Measurements from ENCODE around the gene THNSL1.
"Not testable (repeated sequence)": the region's sequence is repeated elsewhere in the genome, so short reads cannot be mapped to it uniquely, and the experiment has no call there.

The THNSL1 gene

DNA sequence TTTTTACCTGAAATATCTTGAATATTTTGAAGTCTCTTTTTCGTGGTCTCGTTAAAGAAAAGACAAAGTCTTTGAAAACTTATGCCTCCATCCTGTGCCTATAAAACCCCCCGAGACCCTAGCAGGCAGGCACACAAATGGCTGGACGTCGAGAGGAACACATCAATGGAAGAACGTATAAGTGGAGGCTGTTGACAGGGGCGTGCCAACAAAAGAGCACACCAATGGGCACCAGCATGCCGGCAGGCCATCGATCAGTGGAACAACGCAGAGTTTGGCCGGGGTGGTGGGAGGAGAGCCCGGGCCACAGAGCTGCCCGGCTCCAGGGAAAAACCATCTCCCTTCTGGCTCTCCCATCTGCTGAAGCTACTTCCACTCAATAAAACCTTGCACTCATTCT is 25.1 kb upstream of the THNSL1 start:
- no peaks in the 10 kb centered on the region for H3K36me3 ChIP-seq (ENCODE audit: control insufficient read depth, insufficient read depth, low read length)
- peaks cover 1% of the 10 kb centered on the region; the same call in 1 of the 2 replicates for H3K27me3 ChIP-seq (replicated peaks; ENCODE audit: control insufficient read depth, insufficient read depth, low read length)
- DNase-seq (ENCODE audit: extremely low read depth, insufficient read length), result no peak
- TF ChIP-seq, protein P1, sequence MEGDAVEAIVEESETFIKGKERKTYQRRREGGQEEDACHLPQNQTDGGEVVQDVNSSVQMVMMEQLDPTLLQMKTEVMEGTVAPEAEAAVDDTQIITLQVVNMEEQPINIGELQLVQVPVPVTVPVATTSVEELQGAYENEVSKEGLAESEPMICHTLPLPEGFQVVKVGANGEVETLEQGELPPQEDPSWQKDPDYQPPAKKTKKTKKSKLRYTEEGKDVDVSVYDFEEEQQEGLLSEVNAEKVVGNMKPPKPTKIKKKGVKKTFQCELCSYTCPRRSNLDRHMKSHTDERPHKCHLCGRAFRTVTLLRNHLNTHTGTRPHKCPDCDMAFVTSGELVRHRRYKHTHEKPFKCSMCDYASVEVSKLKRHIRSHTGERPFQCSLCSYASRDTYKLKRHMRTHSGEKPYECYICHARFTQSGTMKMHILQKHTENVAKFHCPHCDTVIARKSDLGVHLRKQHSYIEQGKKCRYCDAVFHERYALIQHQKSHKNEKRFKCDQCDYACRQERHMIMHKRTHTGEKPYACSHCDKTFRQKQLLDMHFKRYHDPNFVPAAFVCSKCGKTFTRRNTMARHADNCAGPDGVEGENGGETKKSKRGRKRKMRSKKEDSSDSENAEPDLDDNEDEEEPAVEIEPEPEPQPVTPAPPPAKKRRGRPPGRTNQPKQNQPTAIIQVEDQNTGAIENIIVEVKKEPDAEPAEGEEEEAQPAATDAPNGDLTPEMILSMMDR (IDR thresholded peaks at IDR 0.05; ENCODE audit: insufficient read depth, low read length, poor library complexity, severe bottlenecking), result no peak
- no peak overlapping the region for H3K4me3 ChIP-seq (replicated peaks; ENCODE audit: low read depth, low read length)

DNA sequence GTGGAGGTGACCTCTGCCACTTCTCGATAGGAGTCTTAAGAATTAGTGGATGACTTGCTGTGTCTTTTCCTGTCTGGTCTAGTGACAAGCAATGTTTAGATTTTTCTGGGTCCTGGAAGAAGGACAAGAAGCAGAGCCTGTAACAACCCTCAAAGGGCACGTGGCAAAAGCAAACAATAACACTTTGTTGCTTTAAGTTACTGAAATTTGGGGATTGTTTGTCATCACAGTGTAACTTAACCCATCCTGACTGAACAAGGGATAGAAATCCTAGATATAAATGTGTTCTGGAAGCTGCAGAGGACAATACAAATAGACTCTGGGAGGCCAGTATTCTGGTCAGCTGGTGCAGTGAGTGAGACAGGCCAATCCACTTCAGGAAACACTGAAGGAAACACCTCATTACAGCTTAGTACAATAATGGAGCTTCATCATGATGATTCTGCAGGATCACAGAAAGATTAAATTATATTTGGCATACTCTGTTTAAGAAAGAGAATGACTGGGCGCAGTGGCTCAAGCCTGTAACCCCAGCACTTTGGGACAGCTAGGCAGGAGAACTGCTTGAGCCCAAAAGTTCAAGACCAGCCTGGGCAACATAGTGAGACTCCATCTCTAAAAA is 23.8 kb upstream of the THNSL1 start:
- TF ChIP-seq, protein P1 (IDR thresholded peaks at IDR 0.05; ENCODE audit: insufficient read depth, low read length, poor library complexity, severe bottlenecking), result no peak
- peaks cover 1% of the 10 kb centered on the region; the same call in 1 of the 2 replicates for H3K27me3 ChIP-seq (replicated peaks; ENCODE audit: control insufficient read depth, insufficient read depth, low read length)
- H3K4me3 ChIP-seq (replicated peaks; ENCODE audit: low read depth, low read length), result no peak overlapping the region
- no peak for DNase-seq (ENCODE audit: extremely low read depth, insufficient read length)
- no peaks in the 10 kb centered on the region for H3K36me3 ChIP-seq (ENCODE audit: control insufficient read depth, insufficient read depth, low read length)

DNA sequence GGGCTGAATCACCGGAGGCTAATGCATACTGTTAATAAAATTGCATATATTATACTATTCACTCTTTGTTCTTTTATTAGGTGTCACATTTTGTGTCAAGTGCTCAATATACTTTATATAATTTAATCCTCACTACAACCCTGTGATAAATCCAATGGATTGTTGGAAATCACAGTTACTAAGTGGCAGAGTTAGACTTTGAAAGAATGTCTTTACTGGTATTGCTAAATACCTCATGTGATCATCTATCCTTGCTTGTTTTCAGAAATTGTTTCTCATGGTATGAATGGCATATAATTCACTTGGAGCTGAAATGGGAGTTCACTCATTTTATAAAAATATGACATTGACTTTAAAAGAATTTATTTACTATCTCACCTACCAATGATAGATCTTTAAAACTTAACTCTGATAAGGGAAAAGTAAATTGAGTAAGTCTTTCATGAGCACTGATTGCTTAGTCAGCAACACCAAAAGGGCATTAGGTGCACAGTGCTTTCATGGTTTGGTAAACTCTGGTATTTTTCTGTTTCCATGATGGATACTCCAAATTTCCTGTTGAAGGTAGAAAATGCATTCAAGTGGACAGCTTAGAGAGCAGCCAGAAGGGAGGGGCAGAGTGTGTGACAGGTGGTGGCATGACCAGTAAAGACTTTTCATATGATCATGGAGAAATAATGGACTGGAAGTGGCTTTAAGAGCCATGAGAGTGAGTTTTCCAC is 23.0 kb upstream of the THNSL1 start:
- TF ChIP-seq, protein P1 (IDR thresholded peaks at IDR 0.05; ENCODE audit: insufficient read depth, low read length, poor library complexity, severe bottlenecking), result no peak
- peaks cover 1% of the 10 kb centered on the region; the same call in 1 of the 2 replicates for H3K27me3 ChIP-seq (replicated peaks; ENCODE audit: control insufficient read depth, insufficient read depth, low read length)
- no peak overlapping the region for H3K4me3 ChIP-seq (replicated peaks; ENCODE audit: low read depth, low read length)
- H3K36me3 ChIP-seq (ENCODE audit: control insufficient read depth, insufficient read depth, low read length), result no peaks in the 10 kb centered on the region
- DNase-seq (ENCODE audit: extremely low read depth, insufficient read length), result no peak

DNA sequence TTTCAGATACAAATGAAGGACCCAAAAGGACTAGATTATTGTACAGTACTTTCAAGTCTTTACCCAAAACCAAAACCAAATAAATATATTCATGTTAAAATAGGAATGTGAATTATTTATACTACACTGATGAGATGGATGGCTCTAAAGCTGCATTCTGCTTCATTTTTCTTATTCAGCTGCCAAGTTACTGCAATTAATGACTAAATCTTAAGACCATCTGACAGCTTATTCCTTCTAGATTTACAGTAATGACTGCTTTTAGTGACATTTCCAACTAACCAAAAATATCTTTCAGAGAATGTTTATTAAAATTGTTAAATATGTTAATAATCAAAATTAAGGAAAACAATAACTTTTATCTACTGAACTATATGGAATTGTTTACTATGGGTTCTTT is 21.3 kb upstream of the THNSL1 start:
- no peak for DNase-seq (ENCODE audit: extremely low read depth, insufficient read length)
- Histone ChIP-seq H3K27me3 (replicated peaks; ENCODE audit: control insufficient read depth, insufficient read depth, low read length) (peaks cover 1% of the 10 kb centered on the region; the same call in 1 of the 2 replicates), H3K4me3 (replicated peaks; ENCODE audit: low read depth, low read length) (no peak overlapping the region), H3K36me3 (ENCODE audit: control insufficient read depth, insufficient read depth, low read length) (no peaks in the 10 kb centered on the region)
- TF ChIP-seq, protein P1 (IDR thresholded peaks at IDR 0.05; ENCODE audit: insufficient read depth, low read length, poor library complexity, severe bottlenecking), result no peak

DNA sequence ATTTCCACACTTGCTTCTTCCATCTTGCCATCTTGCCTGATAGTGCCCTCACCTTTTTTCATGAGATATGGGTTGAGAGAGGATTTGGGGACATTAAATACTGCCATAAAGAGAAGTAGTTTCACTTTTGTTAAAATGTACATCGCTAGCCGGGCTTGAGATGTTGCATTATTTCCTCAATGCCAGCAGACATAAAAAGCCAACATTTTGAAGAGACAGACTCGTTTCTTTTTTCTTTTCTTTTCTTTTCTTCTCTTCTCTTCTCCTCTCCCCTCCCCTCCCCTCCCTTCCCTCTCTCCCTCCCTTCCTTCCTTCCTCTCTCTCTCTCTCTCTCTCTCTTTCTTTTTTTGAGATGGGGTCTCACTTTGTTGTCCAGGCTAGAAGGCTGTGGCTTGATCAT is 18.4 kb upstream of the THNSL1 start:
- DNase-seq (ENCODE audit: extremely low read depth, insufficient read length), result no peak
- no peak overlapping the region for H3K4me3 ChIP-seq (replicated peaks; ENCODE audit: low read depth, low read length)
- TF ChIP-seq, protein P1 (IDR thresholded peaks at IDR 0.05; ENCODE audit: insufficient read depth, low read length, poor library complexity, severe bottlenecking), result no peak
- H3K27me3 ChIP-seq (replicated peaks; ENCODE audit: control insufficient read depth, insufficient read depth, low read length), result no peaks in the 10 kb centered on the region
- H3K36me3 ChIP-seq (ENCODE audit: control insufficient read depth, insufficient read depth, low read length), result no peaks in the 10 kb centered on the region

DNA sequence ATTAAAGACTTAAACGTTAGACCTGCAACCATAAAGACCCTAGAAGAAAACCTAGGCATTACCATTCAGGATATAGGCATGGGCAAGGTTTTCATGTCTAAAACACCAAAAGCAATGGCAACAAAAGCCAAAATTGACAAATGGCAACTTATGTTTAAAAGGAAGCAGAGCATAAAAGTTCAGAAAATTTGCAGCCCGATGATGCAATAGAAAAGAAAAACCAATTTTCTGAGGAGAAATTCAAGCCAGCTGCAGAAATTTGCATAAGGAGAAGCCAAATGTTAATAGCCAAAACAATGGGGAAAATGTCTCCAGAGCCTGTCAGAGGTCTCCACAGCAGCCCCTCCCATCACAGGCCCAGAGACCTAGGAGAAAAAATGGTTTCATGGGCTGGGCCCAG is 4.8 kb upstream of the THNSL1 start:
- not testable (repeated sequence) for H3K4me3 ChIP-seq (replicated peaks; ENCODE audit: low read depth, low read length); DNase-seq (ENCODE audit: extremely low read depth, insufficient read length); H3K27me3 ChIP-seq (replicated peaks; ENCODE audit: control insufficient read depth, insufficient read depth, low read length); H3K36me3 ChIP-seq (ENCODE audit: control insufficient read depth, insufficient read depth, low read length)
